Trophoblast cell (in vitro differentiated cells and primary cell): ENCODE measurements around the gene TBX4.
"Not testable (repeated sequence)": the region's sequence is repeated elsewhere in the genome, so short reads cannot be mapped to it uniquely, and the experiment has no call there.

Source experiments
- DNase-seq, 2 donors: peaks; one replicate each; pipeline ENCODE4 v3.0.0-alpha.2; 2016
- H2AFZ ChIP-seq: 2 replicates; pipeline ENCODE4 v1.6.1; 2013; ENCODE audit warnings: low read length, moderate library complexity, mild to moderate bottlenecking; ENCODE audit not compliant: insufficient read depth, poor library complexity
- H2AK5ac ChIP-seq: 2 replicates; pipeline ENCODE4 v1.6.1; 2013; ENCODE audit warnings: mild to moderate bottlenecking, low read length
- H2BK120ac ChIP-seq: 2 replicates; pipeline ENCODE4 v1.6.1; 2013; ENCODE audit warnings: low read length, mild to moderate bottlenecking, moderate library complexity; ENCODE audit not compliant: insufficient read depth, poor library complexity
- H2BK12ac ChIP-seq: 2 replicates; pipeline ENCODE4 v1.6.1; 2013; ENCODE audit warnings: mild to moderate bottlenecking, low read length, moderate library complexity
- H2BK5ac ChIP-seq: 2 replicates; pipeline ENCODE4 v1.6.1; 2013; ENCODE audit warnings: low read length, low read depth, moderate library complexity, mild to moderate bottlenecking; ENCODE audit not compliant: poor library complexity
- H3K14ac ChIP-seq: 2 replicates; pipeline ENCODE4 v1.6.1; 2013; ENCODE audit warnings: mild to moderate bottlenecking, low read length
- H3K18ac ChIP-seq: 2 replicates; pipeline ENCODE4 v1.6.1; 2013; ENCODE audit warnings: mild to moderate bottlenecking, low read length
- H3K23ac ChIP-seq: 2 replicates; pipeline ENCODE4 v1.6.1; 2013; ENCODE audit warnings: low read length
- H3K27ac ChIP-seq: 2 replicates; pipeline ENCODE4 v1.5.1; 2013; ENCODE audit warnings: low read depth, mild to moderate bottlenecking, inconsistent platforms, low read length, moderate library complexity
- H3K27me3 ChIP-seq: 2 replicates; pipeline ENCODE4 v1.6.1; 2013; ENCODE audit warnings: inconsistent platforms, mild to moderate bottlenecking, low read length, moderate library complexity; ENCODE audit not compliant: insufficient read depth
- H3K36me3 ChIP-seq, 2 experiments: 1 replicate in 1 of 2; 2 replicates in 1 of 2; pipeline ENCODE4 v1.6.1; 2013; ENCODE audit warnings: low read length in 2 of 2, mild to moderate bottlenecking in 2 of 2, moderate library complexity in 1 of 2; ENCODE audit not compliant: insufficient read depth in 2 of 2, control insufficient read depth in 1 of 2
- H3K4ac ChIP-seq: 2 replicates; pipeline ENCODE4 v1.6.1; 2013; ENCODE audit warnings: low read depth, mild to moderate bottlenecking, low read length, moderate library complexity
- H3K4me1 ChIP-seq, 2 experiments: 1 replicate in 1 of 2; 2 replicates in 1 of 2; pipeline ENCODE4 v1.6.1; 2013; ENCODE audit warnings: low read length in 2 of 2, mild to moderate bottlenecking in 2 of 2, moderate library complexity in 1 of 2; ENCODE audit not compliant: insufficient read depth in 2 of 2, control insufficient read depth in 1 of 2
- H3K4me2 ChIP-seq: 2 replicates; pipeline ENCODE4 v1.6.1; 2013; ENCODE audit warnings: inconsistent platforms, mild to moderate bottlenecking, low read length, moderate library complexity
- H3K4me3 ChIP-seq: 2 replicates; pipeline ENCODE4 v1.5.1; 2013; ENCODE audit warnings: mild to moderate bottlenecking, low read depth, low read length, inconsistent platforms
- H3K79me1 ChIP-seq: one replicate; pipeline ENCODE4 v1.6.1; 2013; ENCODE audit warnings: low read length
- H3K79me2 ChIP-seq: 2 replicates; pipeline ENCODE4 v1.6.1; 2013; ENCODE audit warnings: low read length, mild to moderate bottlenecking; ENCODE audit not compliant: control insufficient read depth, insufficient read depth, poor library complexity
- H3K9ac ChIP-seq: 2 replicates; pipeline ENCODE4 v1.6.1; 2013; ENCODE audit warnings: mild to moderate bottlenecking, low read length
- H3K9me3 ChIP-seq: 2 replicates; pipeline ENCODE4 v1.6.1; 2013; ENCODE audit warnings: low read depth, mild to moderate bottlenecking, control low read depth, inconsistent platforms, low read length; ENCODE audit not compliant: insufficient read depth
- H4K12ac ChIP-seq: 2 replicates; pipeline ENCODE4 v1.6.1; 2013; ENCODE audit warnings: low read depth, mild to moderate bottlenecking, low read length, moderate library complexity
- H4K8ac ChIP-seq: 2 replicates; pipeline ENCODE4 v1.6.1; 2013; ENCODE audit warnings: low read depth, mild to moderate bottlenecking, low read length, moderate library complexity
- H4K91ac ChIP-seq: one replicate; pipeline ENCODE4 v1.6.1; 2013; ENCODE audit warnings: low read depth, mild to moderate bottlenecking, low read length, moderate library complexity
- WGBS: extraction: QIAGEN DNeasy Blood & Tissue Kit; methylation state at CpG from one replicate; pipeline ENCODE4 v1.1.7; 2013; ENCODE audit warnings: missing lambda C conversion rate; ENCODE audit not compliant: insufficient read length, insufficient coverage; ENCODE audit errors: extremely low coverage; 5-methylcytosine and 5-hydroxymethylcytosine counted together

The TBX4 gene

GRCh38 chr17:61447358-61447757 lies 4.9 kb upstream of the TBX4 start:
- Histone ChIP-seq H3K4me1 (peaks cover 7 to 10% of the 10 kb centered on the region in 2 experiments), H3K4ac (no peak overlapping the region), H3K27me3 (peaks cover 27% of the 10 kb centered on the region), H3K27ac (no peak overlapping the region), H4K12ac (no peak overlapping the region), H4K8ac (no peak overlapping the region), H3K9ac (no peak overlapping the region), H3K23ac (no peak overlapping the region), H2BK120ac (no peak overlapping the region), H3K79me1 (no peaks in the 10 kb centered on the region), H3K79me2 (peaks cover under 1% of the 10 kb centered on the region), H2BK12ac (no peak overlapping the region), H2AFZ (no peak overlapping the region), H3K4me3 (no peak overlapping the region), H3K18ac (no peak overlapping the region), H3K14ac (no peak overlapping the region), H4K91ac (no peak overlapping the region), H2AK5ac (no peak overlapping the region), H3K9me3 (no peaks in the 10 kb centered on the region), H3K4me2 (no peak overlapping the region), H3K36me3 (no peaks in the 10 kb centered on the region), H2BK5ac (no peak overlapping the region)
- DNase-seq, result no peak

- Histone ChIP-seq H3K27me3 (peaks cover 32% of the 10 kb centered on the region), H2BK5ac (no peak overlapping the region), H2AFZ (no peak overlapping the region), H3K14ac (no peak overlapping the region), H2AK5ac (no peak overlapping the region), H3K23ac (no peak overlapping the region), H3K79me1 (no peaks in the 10 kb centered on the region), H4K12ac (no peak overlapping the region), H2BK12ac (no peak overlapping the region), H3K27ac (no peak overlapping the region), H4K8ac (no peak overlapping the region), H4K91ac (no peak overlapping the region), H3K4me1 (peaks cover 9 to 14% of the 10 kb centered on the region in 2 experiments), H3K18ac (no peak overlapping the region), H3K4ac (no peak overlapping the region), H3K36me3 (no peaks in the 10 kb centered on the region), H3K4me2 (no peak overlapping the region), H3K4me3 (no peak overlapping the region), H3K9ac (no peak overlapping the region), H3K79me2 (peaks cover 2% of the 10 kb centered on the region), H2BK120ac (no peak overlapping the region), H3K9me3 (no peaks in the 10 kb centered on the region)
- no peak for DNase-seq
- WGBS, result no CpG with 5 or more reads among the region's 2 CpGs
These were observed 4.2 kb upstream of the TBX4 start for GRCh38 chr17:61448042-61448441.

DNA sequence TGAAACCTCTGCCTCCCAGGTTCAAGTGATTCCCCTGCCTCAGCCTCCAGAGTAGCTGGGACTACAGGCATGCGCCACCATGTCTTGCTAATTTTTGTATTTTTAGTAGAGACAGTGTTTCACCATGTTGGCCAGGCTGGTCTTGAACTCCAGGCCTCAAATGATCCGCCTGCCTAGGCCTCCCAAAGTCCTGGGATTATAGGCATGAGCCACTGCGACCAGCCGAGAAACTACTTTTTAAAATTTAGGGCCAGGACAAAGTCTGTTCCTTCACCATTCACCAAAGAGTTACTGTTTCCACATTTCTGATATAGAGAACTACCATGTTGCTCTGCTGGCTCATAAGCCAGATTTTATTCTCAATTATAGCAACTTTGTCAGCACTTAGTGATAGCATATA lies 3.1 kb upstream of the TBX4 start:
- not testable (repeated sequence) for H3K4me2 ChIP-seq

GRCh38 chr17:61449707-61450640 lies 2.2 kb upstream of the TBX4 start:
- Histone ChIP-seq H4K12ac (no peak overlapping the region), H2AK5ac (no peak overlapping the region)
- WGBS, result no CpG with 5 or more reads among the region's 9 CpGs

More for the DNA sequence above, 3.1 kb upstream of the TBX4 start:
- not testable (repeated sequence) for H3K36me3 ChIP-seq, H2BK120ac ChIP-seq, H3K14ac ChIP-seq, H2AK5ac ChIP-seq, H3K4me3 ChIP-seq, DNase-seq, H3K9me3 ChIP-seq, H4K12ac ChIP-seq, H2BK12ac ChIP-seq, H3K79me2 ChIP-seq, H4K91ac ChIP-seq, H3K79me1 ChIP-seq, H3K18ac ChIP-seq, H2BK5ac ChIP-seq, H3K23ac ChIP-seq, H4K8ac ChIP-seq, H3K9ac ChIP-seq, H3K4ac ChIP-seq, H2AFZ ChIP-seq, H3K27ac ChIP-seq
- peaks cover 34% of the 10 kb centered on the region for H3K27me3 ChIP-seq
- H3K4me1 ChIP-seq, result peaks cover 9 to 14% of the 10 kb centered on the region in 2 experiments
- whole genome bisulfite sequencing, result no CpG with 5 or more reads among the region's 4 CpGs

More at GRCh38 chr17:61449707-61450640, 2.2 kb upstream of the TBX4 start:
- Histone ChIP-seq H3K4me3 (no peak overlapping the region), H3K79me2 (peaks cover 2% of the 10 kb centered on the region), H2BK12ac (no peak overlapping the region), H3K4ac (no peak overlapping the region), H3K18ac (no peak overlapping the region), H3K9ac (no peak overlapping the region), H2AFZ (no peak overlapping the region), H3K9me3 (no peaks in the 10 kb centered on the region), H3K79me1 (no peaks in the 10 kb centered on the region), H3K36me3 (no peaks in the 10 kb centered on the region), H2BK120ac (no peak overlapping the region), H3K23ac (no peak overlapping the region), H3K27ac (no peak overlapping the region), H4K8ac (no peak overlapping the region), H3K4me1 (peaks cover 9 to 17% of the 10 kb centered on the region in 2 experiments), H2BK5ac (no peak overlapping the region), H3K27me3 (peaks cover 40% of the 10 kb centered on the region), H3K14ac (no peak overlapping the region), H4K91ac (no peak overlapping the region), H3K4me2 (no peak overlapping the region)
- DNase-seq, result peak; percentile 50 to 85
